HEK293T (cell line): ENCODE data around the gene NDUFAF3.

ENCODE experiments used
- CTCF ChIA-PET: fragments of 350-600 bp; formaldehyde crosslinking; extraction: SDS; loops from one replicate; lab custom pipeline; 2021; ENCODE audit warnings: antibody characterized with exemption, inconsistent platforms; lab: Yijun Ruan, JAX
- POLR2A ChIA-PET: fragments of 350-600 bp; formaldehyde crosslinking; extraction: SDS; loops from one replicate; lab custom pipeline; 2020; ENCODE audit warnings: antibody characterized with exemption, inconsistent platforms; lab: Yijun Ruan, JAX
- DNase-seq: peaks from one replicate; pipeline ENCODE4 v3.0.0; 2012; ENCODE audit warnings: mixed read lengths; ENCODE audit errors: extremely low spot score
- ARNT ChIP-seq: fragments of 450-650 bp; IDR thresholded peaks from 2 replicates; pipeline ENCODE4 v1.6.1; 2017; ENCODE audit warnings: mild to moderate bottlenecking
- BHLHE40 ChIP-seq: fragments of 450-650 bp; IDR thresholded peaks from 2 replicates; pipeline ENCODE4 v1.6.1; 2016; ENCODE audit warnings: mild to moderate bottlenecking, moderate library complexity, borderline replicate concordance
- CTBP1 ChIP-seq: fragments of 450-650 bp; IDR thresholded peaks from 2 replicates; pipeline ENCODE4 v1.6.1; 2016; ENCODE audit warnings: borderline replicate concordance
- ELF4 ChIP-seq: fragments of 450-650 bp; IDR thresholded peaks from 2 replicates; pipeline ENCODE4 v1.6.1; 2017; ENCODE audit warnings: antibody characterized with exemption
- FOXA1 ChIP-seq: fragments of 450-650 bp; IDR thresholded peaks from 2 replicates; pipeline ENCODE4 v1.6.1; 2016; ENCODE audit warnings: mild to moderate bottlenecking
- FOXK2 ChIP-seq: fragments of 450-650 bp; IDR thresholded peaks from 2 replicates; pipeline ENCODE4 v1.6.1; 2016; ENCODE audit warnings: mild to moderate bottlenecking
- FOXM1 ChIP-seq: fragments of 450-650 bp; IDR thresholded peaks from 2 replicates; pipeline ENCODE4 v1.6.1; 2017; ENCODE audit warnings: mild to moderate bottlenecking, borderline replicate concordance
- HDGF ChIP-seq: fragments of 450-650 bp; IDR thresholded peaks from 2 replicates; pipeline ENCODE4 v1.6.1; 2017; ENCODE audit warnings: antibody characterized with exemption, borderline replicate concordance
- L3MBTL2 ChIP-seq: fragments of 450-650 bp; conservative IDR thresholded peaks from 2 replicates; pipeline ENCODE4 v1.6.1; 2016; ENCODE audit warnings: mild to moderate bottlenecking
- LEF1 ChIP-seq: fragments of 450-650 bp; IDR thresholded peaks from 2 replicates; pipeline ENCODE4 v1.6.1; 2017; ENCODE audit warnings: mild to moderate bottlenecking, borderline replicate concordance
- NFRKB ChIP-seq: fragments of 450-650 bp; IDR thresholded peaks from 2 replicates; pipeline ENCODE4 v1.6.1; 2016; ENCODE audit warnings: mild to moderate bottlenecking, moderate library complexity
- SP1 ChIP-seq: fragments of 450-650 bp; IDR thresholded peaks from 2 replicates; pipeline ENCODE4 v1.6.1; 2017
- SUZ12 ChIP-seq: fragments of 450-650 bp; IDR thresholded peaks from 2 replicates; pipeline ENCODE4 v1.6.1; 2016; ENCODE audit warnings: mild to moderate bottlenecking
- TARDBP ChIP-seq: fragments of 450-650 bp; IDR thresholded peaks from 2 replicates; pipeline ENCODE4 v1.6.1; 2016
- ZNF384 ChIP-seq: fragments of 450-650 bp; IDR thresholded peaks from 2 replicates; pipeline ENCODE4 v1.6.1; 2016
- TF ChIP-seq, protein P1 (sequence below): fragments of 450-650 bp; IDR thresholded peaks from 2 replicates; pipeline ENCODE4 v1.6.1; 2016

Gene NDUFAF3

DNA sequence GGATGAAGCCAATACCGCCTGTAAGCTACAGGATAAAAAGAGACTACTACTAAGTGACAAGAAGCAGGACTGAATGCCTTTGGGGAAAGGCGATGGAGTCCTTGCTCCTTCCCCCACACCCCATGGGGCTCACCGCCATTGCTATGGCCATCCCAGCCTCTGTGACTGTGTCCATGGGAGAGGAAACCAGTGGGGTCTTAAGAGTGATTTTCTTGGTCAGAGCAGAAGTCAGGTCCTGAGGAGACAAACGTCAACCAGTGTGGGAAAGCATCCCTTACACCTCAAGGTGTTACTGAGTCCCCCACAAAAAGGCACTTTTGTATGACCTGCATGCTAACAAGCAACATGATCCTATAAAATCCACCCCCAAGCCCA, 6.4 kb downstream of the NDUFAF3 start:
- no peak for TF ChIP-seq FOXM1
- TF ChIP-seq NFRKB: no peak
- no peak for TF ChIP-seq L3MBTL2
- no peak for TF ChIP-seq ARNT
- TF ChIP-seq BHLHE40: no peak
- no peak for TF ChIP-seq SP1
- no peak for TF ChIP-seq HDGF
- TF ChIP-seq, protein P1, sequence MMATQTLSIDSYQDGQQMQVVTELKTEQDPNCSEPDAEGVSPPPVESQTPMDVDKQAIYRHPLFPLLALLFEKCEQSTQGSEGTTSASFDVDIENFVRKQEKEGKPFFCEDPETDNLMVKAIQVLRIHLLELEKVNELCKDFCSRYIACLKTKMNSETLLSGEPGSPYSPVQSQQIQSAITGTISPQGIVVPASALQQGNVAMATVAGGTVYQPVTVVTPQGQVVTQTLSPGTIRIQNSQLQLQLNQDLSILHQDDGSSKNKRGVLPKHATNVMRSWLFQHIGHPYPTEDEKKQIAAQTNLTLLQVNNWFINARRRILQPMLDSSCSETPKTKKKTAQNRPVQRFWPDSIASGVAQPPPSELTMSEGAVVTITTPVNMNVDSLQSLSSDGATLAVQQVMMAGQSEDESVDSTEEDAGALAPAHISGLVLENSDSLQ: no peak
- TF ChIP-seq SUZ12: no peak
- TF ChIP-seq FOXK2: no peak
- no peak for TF ChIP-seq ZNF384
- no peak for TF ChIP-seq TARDBP
- TF ChIP-seq FOXA1: no peak
- TF ChIP-seq CTBP1: no peak
- no peak for TF ChIP-seq LEF1
- no peak for TF ChIP-seq ELF4
- no peak for DNase-seq
- CTCF ChIA-PET: interaction anchor here (0.7 to 1.4 kb wide), 2 partner anchors 40 to 289 kb away, joined by 3 to 6 read pairs; no protein-coding TSS in a partner anchor
- POLR2A ChIA-PET: interaction anchor here (1.9 to 2.3 kb wide), 2 partner anchors 9 to 40 kb away, joined by 22 to 36 read pairs; partner anchors contain the start of gene DALRD3

DNA sequence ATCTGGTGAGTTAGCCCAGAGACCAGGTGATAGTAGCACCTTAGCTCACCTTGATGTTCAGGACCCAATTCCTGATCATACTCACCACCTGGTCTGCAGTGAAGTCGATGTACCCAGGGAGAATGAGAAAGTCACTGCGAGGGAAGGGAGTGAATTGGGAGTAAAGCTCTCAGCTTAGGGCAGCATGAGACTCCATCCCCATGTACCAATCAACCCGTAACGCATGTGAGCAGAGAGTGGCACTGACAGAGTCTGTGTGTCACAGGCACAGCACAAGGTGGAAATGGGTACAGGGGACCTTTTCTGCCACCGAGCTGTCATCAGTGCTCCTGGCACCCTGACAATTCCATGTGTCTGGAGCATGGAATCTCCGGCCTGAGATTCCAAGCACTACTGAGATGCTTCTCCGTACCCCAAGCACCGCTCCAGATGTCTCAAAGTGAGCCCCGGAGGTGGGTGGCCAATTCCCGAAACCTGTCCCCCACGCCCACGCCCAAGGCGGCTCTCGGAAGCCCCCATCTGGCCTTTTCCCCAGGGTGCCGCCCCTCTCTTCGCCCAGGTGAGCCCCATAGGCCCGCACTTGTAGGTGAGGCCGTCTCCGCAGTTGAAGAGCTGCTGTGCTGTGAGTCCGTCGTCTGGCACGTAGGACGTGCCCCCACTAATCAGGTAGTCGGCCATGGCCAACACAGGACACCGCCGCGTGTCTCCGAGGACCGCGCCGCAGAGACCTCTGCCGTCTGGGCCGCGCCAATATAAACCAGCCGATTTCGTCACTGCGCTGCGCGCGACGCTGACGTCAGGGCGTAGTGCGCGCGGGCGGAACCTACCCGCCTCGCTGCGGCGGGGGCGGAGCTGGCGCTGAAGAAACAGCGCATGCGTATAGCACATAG, 7.0 kb downstream of the NDUFAF3 start, which contains the start of gene IMPDH2:
Gene IMPDH2 (minus strand): TSS at position 726 of the 890 bp plus-strand sequence. CDS start 48 bp downstream, at position 678.
- no peak for TF ChIP-seq SUZ12
- no peak for TF ChIP-seq ARNT
- TF ChIP-seq CTBP1: no peak
- TF ChIP-seq FOXM1: no peak
- no peak for TF ChIP-seq NFRKB
- TF ChIP-seq ZNF384: no peak
- TF ChIP-seq, protein P1: peak; percentile 24; the same call in 1 of the 2 replicates
- TF ChIP-seq FOXA1: no peak
- TF ChIP-seq HDGF: no peak
- TF ChIP-seq SP1: no peak
- peak; percentile 94 for TF ChIP-seq ELF4
- TF ChIP-seq LEF1: no peak
- peak; percentile 98 for TF ChIP-seq L3MBTL2
- TF ChIP-seq TARDBP: 0 out of 2 replicates have a peak, but pooled peaks have one; percentile 49
- TF ChIP-seq BHLHE40: no peak
- no peak for TF ChIP-seq FOXK2
- ChIA-PET POLR2A (interaction anchor here (0.5 to 2.3 kb wide), 21 partner anchors 10 to 312 kb away, joined by 3 to 36 read pairs (median 5); partner anchors contain the start of genes DALRD3, IP6K2, LAMB2 and QARS1), CTCF (interaction anchor here (0.7 to 1.4 kb wide), 2 partner anchors 41 to 289 kb away, joined by 3 to 6 read pairs; no protein-coding TSS in a partner anchor)
- DNase-seq: peak; percentile 95

DNA sequence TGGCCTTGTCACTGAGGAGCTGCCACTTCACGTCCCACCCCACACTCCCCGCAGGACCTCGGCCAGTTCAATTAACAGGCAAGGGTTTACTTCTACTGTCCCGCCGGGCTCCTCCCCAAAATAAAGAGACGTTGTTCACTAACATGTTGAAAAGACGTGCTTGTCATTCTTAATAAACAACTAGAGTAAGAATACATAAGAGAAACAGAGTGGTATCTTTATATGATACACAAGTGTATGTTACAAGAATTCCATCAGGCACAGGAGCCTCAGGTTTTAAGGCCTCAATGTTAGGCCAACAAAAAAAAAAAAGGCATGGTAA, 7.6 kb downstream of the NDUFAF3 start:
- TF ChIP-seq HDGF (no peak), ARNT (no peak), FOXA1 (no peak), NFRKB (no peak), CTBP1 (no peak), SUZ12 (no peak), BHLHE40 (no peak), LEF1 (no peak), L3MBTL2 (no peak), ZNF384 (no peak), FOXK2 (no peak), SP1 (no peak), ELF4 (no peak)
- TF ChIP-seq, protein P1: no peak
- CTCF ChIA-PET: interaction anchor here (1.4 kb wide), 1 partner anchor 290 kb away, joined by 3 read pairs; no protein-coding TSS in a partner anchor
- POLR2A ChIA-PET: interaction anchor here (0.5 to 2.3 kb wide), 21 partner anchors 10 to 312 kb away, joined by 3 to 36 read pairs (median 5); partner anchors contain the start of genes DALRD3, IP6K2, LAMB2 and QARS1
- no peak for DNase-seq

DNA sequence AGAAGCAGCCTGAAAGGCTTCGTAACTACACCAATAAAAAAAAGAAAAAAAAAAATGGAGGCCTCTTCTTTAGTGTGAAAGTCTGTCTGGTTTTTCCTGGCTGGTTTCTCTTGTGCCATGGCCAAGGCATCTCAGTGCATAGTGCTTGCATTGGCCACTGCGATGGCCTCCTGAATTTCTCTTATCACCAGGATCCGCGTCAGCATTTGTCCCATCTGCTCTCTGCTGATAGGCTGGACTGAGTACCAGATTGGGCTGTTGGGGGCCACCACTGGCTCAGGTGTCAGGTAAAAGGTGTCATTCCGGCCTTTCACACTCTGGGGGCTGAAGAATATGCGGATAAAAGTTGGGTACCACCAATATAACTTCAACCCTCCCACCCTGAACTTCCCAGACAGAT, 8.4 kb downstream of the NDUFAF3 start:
- TF ChIP-seq HDGF (no peak), ARNT (no peak), NFRKB (no peak), LEF1 (no peak), BHLHE40 (no peak), ELF4 (no peak), L3MBTL2 (no peak), SUZ12 (no peak)
- TF ChIP-seq, protein P1: no peak
- ChIA-PET CTCF (interaction anchor here (0.6 kb wide), 1 partner anchor 268 kb away, joined by 9 read pairs; no protein-coding TSS in a partner anchor), POLR2A (interaction anchor here (0.6 to 3.3 kb wide), 5 partner anchors 9 to 91 kb away, joined by 3 to 19 read pairs (median 6); partner anchors contain the start of genes NDUFAF3, QRICH1, USP19 and WDR6)
- DNase-seq: no peak
